ENCODE data around the gene RAB40AL. TPM values are rescaled to one million over a fixed set of nuclear protein-coding genes. Genes with fewer than 3 reads are reported as not detected.
"Not testable (repeated sequence)": the region's sequence is repeated elsewhere in the genome, so short reads cannot be mapped to it uniquely, and the experiment has no call there.

Gene RAB40AL, protein sequence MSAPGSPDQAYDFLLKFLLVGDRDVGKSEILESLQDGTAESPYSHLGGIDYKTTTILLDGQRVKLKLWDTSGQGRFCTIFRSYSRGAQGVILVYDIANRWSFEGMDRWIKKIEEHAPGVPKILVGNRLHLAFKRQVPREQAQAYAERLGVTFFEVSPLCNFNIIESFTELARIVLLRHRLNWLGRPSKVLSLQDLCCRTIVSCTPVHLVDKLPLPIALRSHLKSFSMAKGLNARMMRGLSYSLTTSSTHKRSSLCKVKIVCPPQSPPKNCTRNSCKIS
- total RNA-seq (2021; ENCODE audit: unreplicated experiment) = 0.44 TPM
- polyA plus RNA-seq (2012; ENCODE audit: insufficient read length) = 0.46 TPM
- percentile 62 among the genes with signal in this experiment for Bru-seq, nascent RNA
- percentile 72 among the genes with signal in this experiment for BruChase-seq, experiment 1, labeled RNA remaining after a 2-hour chase
- BruChase-seq, experiment 2, labeled RNA remaining after a 6-hour chase = percentile 55 among the genes with signal in this experiment
- long read RNA-seq = 0 reads

DNA sequence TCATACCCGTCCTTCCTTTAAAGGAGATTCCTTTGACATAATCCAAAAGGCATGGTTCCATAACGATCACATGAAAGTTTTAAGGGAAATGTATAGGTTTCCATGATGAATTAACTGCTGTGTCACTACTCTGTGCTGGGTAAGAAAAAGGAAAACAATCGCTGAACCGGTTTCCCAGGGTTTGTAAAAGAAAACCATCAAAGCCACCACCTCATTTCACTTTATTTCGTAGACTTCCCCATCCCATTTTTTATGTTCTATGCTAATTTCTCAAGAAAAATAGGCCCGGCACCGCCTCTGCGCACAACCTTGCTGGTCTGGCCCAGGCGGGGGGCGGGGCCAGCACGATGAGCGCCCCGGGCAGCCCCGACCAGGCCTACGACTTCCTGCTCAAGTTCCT lies at the start of gene RAB40AL:
RAB40AL (plus strand) TSS at position 301 of the 400 bp plus-strand sequence; CDS start at position 348, 47 bp downstream.
- ATAC-seq; CTCF ChIA-PET; intact Hi-C loops (cut with micrococcal nuclease; ENCODE audit: unreplicated experiment); H3K27ac ChIP-seq (ENCODE audit: low read length); POLR2A ChIA-PET; DNase-seq (ENCODE audit: low read depth, low spot score); in situ Hi-C loops (cut with HindIII; ENCODE audit: low pct_unique_long_range_greater_than_20kb, low sequenced_read_pairs); H3K4me1 ChIP-seq (ENCODE audit: control insufficient read depth, insufficient read depth, low read length); H3K27me3 ChIP-seq (ENCODE audit: control insufficient read depth, insufficient read depth, low read length); H3K4me3 ChIP-seq (ENCODE audit: low read depth in 2 of 2, low read length in 2 of 2); H3K36me3 ChIP-seq (ENCODE audit: control insufficient read depth, insufficient read depth, low read length); BruUV-seq (replicated peaks); H3K9me3 ChIP-seq (ENCODE audit: control insufficient read depth, insufficient read depth, low read depth, low read length): not testable (repeated sequence)

DNA sequence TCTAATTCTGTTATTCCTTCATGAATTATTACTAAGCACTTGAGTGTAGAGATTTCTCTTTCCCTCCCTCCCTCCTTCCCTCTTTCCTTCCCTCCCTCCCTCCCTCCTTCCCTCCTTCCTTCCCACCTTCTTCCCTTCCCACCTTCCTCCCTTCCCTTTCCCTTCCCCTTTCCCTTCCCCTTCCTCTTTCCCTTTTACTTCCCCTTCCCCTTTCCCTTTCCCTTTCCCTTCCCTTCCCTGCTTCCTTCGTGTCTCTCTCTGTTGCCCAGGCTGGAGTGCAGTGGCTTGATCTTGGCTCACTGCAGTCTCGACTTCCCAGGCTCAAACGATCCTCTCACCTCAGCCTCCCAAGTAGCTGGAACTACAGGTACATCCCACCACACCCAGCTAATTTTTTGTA lies 49.4 kb upstream of the RAB40AL start:
- POLR2A ChIA-PET = no interaction called here
- intact Hi-C loops (cut with micrococcal nuclease; ENCODE audit: unreplicated experiment) (no loop called here), in situ Hi-C loops (cut with HindIII; ENCODE audit: low pct_unique_long_range_greater_than_20kb, low sequenced_read_pairs) (no loop called here)
- H3K27ac ChIP-seq (ENCODE audit: low read length) = no peak overlapping the region
- DNase-seq (ENCODE audit: low read depth, low spot score) (no peak), ATAC-seq (no peak)
- H3K36me3 ChIP-seq (ENCODE audit: control insufficient read depth, insufficient read depth, low read length) = no peaks in the 10 kb centered on the region
- H3K4me1 ChIP-seq (ENCODE audit: control insufficient read depth, insufficient read depth, low read length) = no peaks in the 10 kb centered on the region
- H3K9me3 ChIP-seq (ENCODE audit: control insufficient read depth, insufficient read depth, low read depth, low read length) = no peaks in the 10 kb centered on the region
- no peak overlapping the region for H3K4me3 ChIP-seq (ENCODE audit: low read depth in 2 of 2, low read length in 2 of 2)
- no peaks in the 10 kb centered on the region for H3K27me3 ChIP-seq (ENCODE audit: control insufficient read depth, insufficient read depth, low read length)
- TF ChIP-seq SIN3A (IDR thresholded peaks at IDR 0.05; ENCODE audit: borderline replicate concordance, insufficient read depth, low read depth, low read length) = no peak
- TF ChIP-seq, protein P1, sequence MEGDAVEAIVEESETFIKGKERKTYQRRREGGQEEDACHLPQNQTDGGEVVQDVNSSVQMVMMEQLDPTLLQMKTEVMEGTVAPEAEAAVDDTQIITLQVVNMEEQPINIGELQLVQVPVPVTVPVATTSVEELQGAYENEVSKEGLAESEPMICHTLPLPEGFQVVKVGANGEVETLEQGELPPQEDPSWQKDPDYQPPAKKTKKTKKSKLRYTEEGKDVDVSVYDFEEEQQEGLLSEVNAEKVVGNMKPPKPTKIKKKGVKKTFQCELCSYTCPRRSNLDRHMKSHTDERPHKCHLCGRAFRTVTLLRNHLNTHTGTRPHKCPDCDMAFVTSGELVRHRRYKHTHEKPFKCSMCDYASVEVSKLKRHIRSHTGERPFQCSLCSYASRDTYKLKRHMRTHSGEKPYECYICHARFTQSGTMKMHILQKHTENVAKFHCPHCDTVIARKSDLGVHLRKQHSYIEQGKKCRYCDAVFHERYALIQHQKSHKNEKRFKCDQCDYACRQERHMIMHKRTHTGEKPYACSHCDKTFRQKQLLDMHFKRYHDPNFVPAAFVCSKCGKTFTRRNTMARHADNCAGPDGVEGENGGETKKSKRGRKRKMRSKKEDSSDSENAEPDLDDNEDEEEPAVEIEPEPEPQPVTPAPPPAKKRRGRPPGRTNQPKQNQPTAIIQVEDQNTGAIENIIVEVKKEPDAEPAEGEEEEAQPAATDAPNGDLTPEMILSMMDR (IDR thresholded peaks at IDR 0.05) = no peak
- TF ChIP-seq POLR2AphosphoS5 (IDR thresholded peaks at IDR 0.05; ENCODE audit: low read depth, low read length) = no peak
- TF ChIP-seq TCF7L2 (IDR thresholded peaks at IDR 0.05; ENCODE audit: low read depth, low read length) = no peak
- TF ChIP-seq, protein P2, sequence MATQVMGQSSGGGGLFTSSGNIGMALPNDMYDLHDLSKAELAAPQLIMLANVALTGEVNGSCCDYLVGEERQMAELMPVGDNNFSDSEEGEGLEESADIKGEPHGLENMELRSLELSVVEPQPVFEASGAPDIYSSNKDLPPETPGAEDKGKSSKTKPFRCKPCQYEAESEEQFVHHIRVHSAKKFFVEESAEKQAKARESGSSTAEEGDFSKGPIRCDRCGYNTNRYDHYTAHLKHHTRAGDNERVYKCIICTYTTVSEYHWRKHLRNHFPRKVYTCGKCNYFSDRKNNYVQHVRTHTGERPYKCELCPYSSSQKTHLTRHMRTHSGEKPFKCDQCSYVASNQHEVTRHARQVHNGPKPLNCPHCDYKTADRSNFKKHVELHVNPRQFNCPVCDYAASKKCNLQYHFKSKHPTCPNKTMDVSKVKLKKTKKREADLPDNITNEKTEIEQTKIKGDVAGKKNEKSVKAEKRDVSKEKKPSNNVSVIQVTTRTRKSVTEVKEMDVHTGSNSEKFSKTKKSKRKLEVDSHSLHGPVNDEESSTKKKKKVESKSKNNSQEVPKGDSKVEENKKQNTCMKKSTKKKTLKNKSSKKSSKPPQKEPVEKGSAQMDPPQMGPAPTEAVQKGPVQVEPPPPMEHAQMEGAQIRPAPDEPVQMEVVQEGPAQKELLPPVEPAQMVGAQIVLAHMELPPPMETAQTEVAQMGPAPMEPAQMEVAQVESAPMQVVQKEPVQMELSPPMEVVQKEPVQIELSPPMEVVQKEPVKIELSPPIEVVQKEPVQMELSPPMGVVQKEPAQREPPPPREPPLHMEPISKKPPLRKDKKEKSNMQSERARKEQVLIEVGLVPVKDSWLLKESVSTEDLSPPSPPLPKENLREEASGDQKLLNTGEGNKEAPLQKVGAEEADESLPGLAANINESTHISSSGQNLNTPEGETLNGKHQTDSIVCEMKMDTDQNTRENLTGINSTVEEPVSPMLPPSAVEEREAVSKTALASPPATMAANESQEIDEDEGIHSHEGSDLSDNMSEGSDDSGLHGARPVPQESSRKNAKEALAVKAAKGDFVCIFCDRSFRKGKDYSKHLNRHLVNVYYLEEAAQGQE (IDR thresholded peaks at IDR 0.05; ENCODE audit: insufficient read depth in 1 of 2, low read depth in 2 of 2, low read length in 1 of 2) = no peak
- BruUV-seq (replicated peaks) = no TSS peak
- CTCF ChIA-PET = no interaction called here

DNA sequence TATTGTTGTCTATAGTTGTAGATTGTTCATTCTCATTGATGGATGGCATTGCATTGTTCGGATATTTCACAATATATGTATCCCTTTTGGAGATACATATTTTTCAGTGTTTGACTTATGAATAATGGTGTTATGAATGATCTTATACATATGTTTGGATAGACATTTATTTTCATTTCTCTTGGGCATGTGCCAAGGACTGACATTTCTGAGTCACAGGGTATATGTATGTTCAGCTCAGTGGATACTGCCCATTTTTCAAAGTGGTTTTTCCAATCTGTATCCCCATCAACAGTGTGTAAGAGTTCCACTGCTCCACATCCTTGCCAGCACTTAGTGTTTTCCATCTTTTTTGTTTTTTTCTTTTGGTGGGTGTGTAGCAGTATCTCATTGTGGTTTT lies 45.0 kb upstream of the RAB40AL start:
- ChIA-PET POLR2A (no interaction called here), CTCF (no interaction called here)
- Histone ChIP-seq H3K9me3 (ENCODE audit: control insufficient read depth, insufficient read depth, low read depth, low read length) (no peaks in the 10 kb centered on the region), H3K36me3 (ENCODE audit: control insufficient read depth, insufficient read depth, low read length) (no peaks in the 10 kb centered on the region), H3K4me1 (ENCODE audit: control insufficient read depth, insufficient read depth, low read length) (no peaks in the 10 kb centered on the region), H3K4me3 (ENCODE audit: low read depth in 2 of 2, low read length in 2 of 2) (no peak overlapping the region), H3K27ac (ENCODE audit: low read length) (no peak overlapping the region), H3K27me3 (ENCODE audit: control insufficient read depth, insufficient read depth, low read length) (no peaks in the 10 kb centered on the region)
- intact Hi-C loops (cut with micrococcal nuclease; ENCODE audit: unreplicated experiment) (no loop called here), in situ Hi-C loops (cut with HindIII; ENCODE audit: low pct_unique_long_range_greater_than_20kb, low sequenced_read_pairs) (no loop called here)
- no peak for ATAC-seq
- no TSS peak for BruUV-seq (replicated peaks)
- no peak for TF ChIP-seq POLR2AphosphoS5 (IDR thresholded peaks at IDR 0.05; ENCODE audit: low read depth, low read length)
- TF ChIP-seq, protein P2 (IDR thresholded peaks at IDR 0.05; ENCODE audit: insufficient read depth in 1 of 2, low read depth in 2 of 2, low read length in 1 of 2) = no peak
- TF ChIP-seq, protein P1 (IDR thresholded peaks at IDR 0.05) = no peak
- TF ChIP-seq SIN3A (IDR thresholded peaks at IDR 0.05; ENCODE audit: borderline replicate concordance, insufficient read depth, low read depth, low read length) = no peak
- no peak for TF ChIP-seq TCF7L2 (IDR thresholded peaks at IDR 0.05; ENCODE audit: low read depth, low read length)
- DNase-seq (ENCODE audit: low read depth, low spot score) = no peak

Measured in Panc1 (cell line).